GM19193 (cell line): ENCODE data around the gene CCDC106.

Source experiments
- POLR2A ChIP-seq: IDR thresholded peaks from 4 replicates; pipeline ENCODE4 v1.6.1; 2011; ENCODE audit not compliant: insufficient read depth, insufficient read length; ENCODE audit errors: extremely low read depth

CCDC106 gene

DNA sequence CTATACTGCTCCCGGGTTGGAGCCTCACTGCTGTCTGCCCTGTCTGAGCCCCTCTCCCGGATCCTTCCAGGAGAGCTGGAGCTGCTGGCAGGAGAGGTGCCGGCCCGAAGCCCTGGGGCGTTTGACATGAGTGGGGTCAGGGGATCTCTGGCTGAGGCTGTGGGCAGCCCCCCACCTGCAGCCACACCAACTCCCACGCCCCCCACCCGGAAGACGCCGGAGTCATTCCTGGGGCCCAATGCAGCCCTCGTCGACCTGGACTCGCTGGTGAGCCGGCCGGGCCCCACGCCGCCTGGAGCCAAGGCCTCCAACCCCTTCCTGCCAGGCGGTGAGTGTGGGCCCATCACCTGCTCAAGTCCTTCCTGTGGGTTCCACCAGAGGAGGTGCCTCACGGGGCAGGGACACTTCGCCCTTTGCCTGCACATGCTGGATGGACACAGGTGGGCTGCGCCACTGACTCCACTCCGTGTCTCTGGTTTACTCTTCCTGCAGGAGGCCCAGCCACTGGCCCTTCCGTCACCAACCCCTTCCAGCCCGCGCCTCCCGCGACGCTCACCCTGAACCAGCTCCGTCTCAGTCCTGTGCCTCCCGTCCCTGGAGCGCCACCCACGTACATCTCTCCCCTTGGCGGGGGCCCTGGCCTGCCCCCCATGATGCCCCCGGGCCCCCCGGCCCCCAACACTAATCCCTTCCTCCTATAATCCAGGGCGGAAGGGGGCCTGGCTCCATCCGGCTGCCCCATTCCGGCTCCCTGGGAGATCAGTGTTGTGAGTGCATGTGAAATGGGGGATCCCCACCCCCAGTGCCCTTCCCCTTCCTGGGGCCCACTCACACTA is 46.9 kb downstream of the CCDC106 start:
- no peak for TF ChIP-seq POLR2A

GRCh38 chr19:55695511-55696290 is 47.7 kb downstream of the CCDC106 start:
- no peak for TF ChIP-seq POLR2A

- no peak for TF ChIP-seq POLR2A
Measured at GRCh38 chr19:55696301-55697068, 48.5 kb downstream of the CCDC106 start.

GRCh38 chr19:55697069-55697440 is 49.0 kb downstream of the CCDC106 start:
- TF ChIP-seq POLR2A, result no peak

DNA sequence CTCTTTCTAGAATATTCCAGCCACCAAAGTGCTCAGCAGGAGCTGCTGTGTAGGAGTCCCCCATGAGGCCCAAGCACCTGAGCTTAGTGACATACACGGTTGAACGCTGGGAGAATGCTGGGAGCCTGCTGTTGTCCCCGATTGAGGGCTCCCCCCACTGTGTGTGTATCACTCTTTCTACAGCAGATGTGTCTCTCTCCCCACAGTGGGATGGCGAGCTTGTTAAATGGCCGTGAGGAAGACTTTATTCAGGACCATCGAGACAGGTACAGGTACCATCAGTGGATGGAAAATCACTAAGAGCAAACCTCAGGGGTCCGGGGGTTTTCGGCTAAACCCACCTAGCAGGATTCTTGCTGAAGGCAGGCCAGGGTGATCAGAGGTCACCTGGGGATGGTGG is 49.7 kb downstream of the CCDC106 start:
- TF ChIP-seq POLR2A, result no peak

DNA sequence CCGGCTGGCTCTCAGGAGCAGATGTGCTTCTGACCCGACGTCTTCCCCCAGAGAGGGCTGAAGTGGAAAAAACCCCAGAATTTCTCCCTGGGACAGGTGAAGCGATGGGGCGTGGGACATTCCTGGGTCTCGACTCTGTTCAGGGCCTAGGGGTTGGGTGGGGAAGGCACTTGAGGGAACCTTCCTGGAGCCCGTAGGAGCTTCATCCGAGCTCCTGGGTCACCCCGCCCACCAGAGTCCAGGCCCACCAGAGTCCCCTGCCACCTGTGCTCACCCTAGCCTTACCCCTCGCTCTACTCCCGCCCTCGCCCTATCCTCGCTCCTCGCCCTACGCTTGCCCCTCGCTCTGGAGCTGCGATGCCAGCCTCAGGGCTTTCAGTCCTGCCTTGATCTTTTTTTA is 50.2 kb downstream of the CCDC106 start:
- TF ChIP-seq POLR2A, result no peak

- no peak for TF ChIP-seq POLR2A
Measured at GRCh38 chr19:55699221-55699620, 51.2 kb downstream of the CCDC106 start.

DNA sequence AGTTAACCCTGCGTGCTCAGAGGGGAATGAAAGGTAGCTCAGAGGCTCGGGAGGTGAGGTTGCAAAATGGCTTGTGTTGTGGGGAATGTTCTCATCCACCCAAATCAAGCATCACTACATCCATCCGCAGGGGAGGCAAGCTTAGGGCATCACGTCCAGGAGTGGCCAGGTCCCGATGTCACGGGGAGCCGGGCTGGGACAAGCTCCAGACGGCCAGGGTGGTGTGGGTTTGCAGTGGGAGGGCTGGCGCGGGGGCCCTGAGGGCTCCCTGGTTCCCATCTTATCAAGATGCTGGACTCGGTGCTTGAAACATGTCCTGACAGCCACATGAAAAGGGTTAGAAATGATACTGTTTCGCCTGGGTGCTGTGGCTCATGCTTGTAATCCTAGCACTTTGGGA is 52.8 kb downstream of the CCDC106 start:
- TF ChIP-seq POLR2A, result no peak

DNA sequence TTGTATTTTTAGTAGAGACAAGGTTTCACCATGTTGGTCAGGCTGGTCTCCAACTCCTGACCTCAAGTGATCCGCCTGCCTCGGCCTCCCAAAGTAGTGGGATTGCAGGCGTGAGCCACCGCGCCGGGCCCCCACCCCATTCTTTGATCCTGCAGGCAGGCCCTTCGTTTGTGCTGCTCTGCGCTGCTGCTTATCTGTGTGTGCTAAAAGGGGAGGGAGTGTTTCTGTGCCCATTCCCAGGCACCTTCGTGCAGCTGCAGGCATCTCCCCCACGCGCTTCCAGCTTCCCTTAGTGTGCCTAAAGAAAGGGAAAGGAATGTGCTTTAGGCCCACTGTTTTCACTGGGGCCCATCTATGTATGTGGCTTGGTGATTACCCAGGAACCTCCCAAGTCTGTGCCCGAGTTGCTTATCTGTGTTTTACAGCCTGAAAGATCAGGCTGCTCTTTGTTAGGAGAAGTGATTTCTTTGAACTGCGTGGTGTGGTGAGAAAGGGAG is 54.2 kb downstream of the CCDC106 start:
- TF ChIP-seq POLR2A, result no peak
